ENCODE data around the gene CDHR5. TPM values are rescaled to one million over a fixed set of nuclear protein-coding genes. Genes with fewer than 3 reads are reported as not detected.

Gene CDHR5
- total and polyA plus RNA-seq, 2 donors (not counting 1 experiment from before 2014, with no cell fraction given) = not detected

DNA sequence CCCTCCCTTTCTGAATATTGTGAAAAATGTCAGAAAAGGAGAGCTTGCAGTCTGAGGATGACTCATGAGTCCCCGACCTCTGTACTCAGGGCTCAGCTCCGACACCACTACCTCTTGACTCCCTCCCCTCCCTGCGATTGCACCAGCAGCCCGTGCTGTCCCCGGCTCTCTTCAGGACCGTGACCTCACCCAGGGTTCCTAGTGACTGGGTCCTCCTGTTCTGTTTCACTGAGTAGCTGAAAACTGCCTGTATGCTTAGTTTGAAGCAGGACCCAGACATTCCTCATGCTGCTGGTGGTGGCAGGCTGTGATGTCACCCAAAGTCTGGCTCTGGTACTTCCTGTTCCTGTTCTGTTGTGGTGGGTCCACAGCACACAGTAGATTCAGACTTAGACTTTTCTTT is 36.8 kb downstream of the CDHR5 start:
- TF ChIP-seq, protein P1, sequence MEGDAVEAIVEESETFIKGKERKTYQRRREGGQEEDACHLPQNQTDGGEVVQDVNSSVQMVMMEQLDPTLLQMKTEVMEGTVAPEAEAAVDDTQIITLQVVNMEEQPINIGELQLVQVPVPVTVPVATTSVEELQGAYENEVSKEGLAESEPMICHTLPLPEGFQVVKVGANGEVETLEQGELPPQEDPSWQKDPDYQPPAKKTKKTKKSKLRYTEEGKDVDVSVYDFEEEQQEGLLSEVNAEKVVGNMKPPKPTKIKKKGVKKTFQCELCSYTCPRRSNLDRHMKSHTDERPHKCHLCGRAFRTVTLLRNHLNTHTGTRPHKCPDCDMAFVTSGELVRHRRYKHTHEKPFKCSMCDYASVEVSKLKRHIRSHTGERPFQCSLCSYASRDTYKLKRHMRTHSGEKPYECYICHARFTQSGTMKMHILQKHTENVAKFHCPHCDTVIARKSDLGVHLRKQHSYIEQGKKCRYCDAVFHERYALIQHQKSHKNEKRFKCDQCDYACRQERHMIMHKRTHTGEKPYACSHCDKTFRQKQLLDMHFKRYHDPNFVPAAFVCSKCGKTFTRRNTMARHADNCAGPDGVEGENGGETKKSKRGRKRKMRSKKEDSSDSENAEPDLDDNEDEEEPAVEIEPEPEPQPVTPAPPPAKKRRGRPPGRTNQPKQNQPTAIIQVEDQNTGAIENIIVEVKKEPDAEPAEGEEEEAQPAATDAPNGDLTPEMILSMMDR (conservative IDR thresholded peaks at IDR 0.05 in 1 of 2, IDR thresholded peaks at IDR 0.05 in 1 of 2; ENCODE audit: low read depth in 1 of 2, low read length in 2 of 2) = no peak
- TF ChIP-seq EZH2 (IDR thresholded peaks at IDR 0.05; ENCODE audit: low read length, missing control alignments) = no peak
- DNase-seq (ENCODE audit: low read depth in 2 of 2) = peak; percentile 60 to 86
- peaks cover 32% of the 10 kb centered on the region for H3K36me3 ChIP-seq (ENCODE audit: control insufficient read depth, insufficient read depth, low read length)
- H3K9ac ChIP-seq (ENCODE audit: insufficient read depth, low read length) = no peak overlapping the region
- H4K20me1 ChIP-seq (ENCODE audit: control insufficient read depth, extremely low read depth, insufficient read depth, low read length) = no peaks in the 10 kb centered on the region
- no peaks in the 10 kb centered on the region for H3K9me3 ChIP-seq (ENCODE audit: control insufficient read depth, insufficient read depth, low read depth, low read length)
- peaks cover 3% of the 10 kb centered on the region for H3K4me1 ChIP-seq (ENCODE audit: control insufficient read depth, extremely low read depth, insufficient read depth, low read length)
- H3K27me3 ChIP-seq (ENCODE audit: control insufficient read depth, insufficient read depth, low read length) = no peaks in the 10 kb centered on the region
- H3K27ac ChIP-seq (ENCODE audit: insufficient read depth, low read length) = no peak overlapping the region
- H3K4me3 ChIP-seq (replicated peaks in 1 of 4; ENCODE audit: control extremely low read depth in 1 of 4, insufficient read depth in 1 of 4, low read depth in 3 of 4, low read length in 4 of 4) = no peak overlapping the region
- no peak overlapping the region for H3K4me2 ChIP-seq (ENCODE audit: extremely low read depth, insufficient read depth, low read length)
- H2AFZ ChIP-seq (ENCODE audit: low read length) = no peak overlapping the region
- peaks cover 28% of the 10 kb centered on the region for H3K79me2 ChIP-seq (ENCODE audit: control insufficient read depth, insufficient read depth, low read length)

DNA sequence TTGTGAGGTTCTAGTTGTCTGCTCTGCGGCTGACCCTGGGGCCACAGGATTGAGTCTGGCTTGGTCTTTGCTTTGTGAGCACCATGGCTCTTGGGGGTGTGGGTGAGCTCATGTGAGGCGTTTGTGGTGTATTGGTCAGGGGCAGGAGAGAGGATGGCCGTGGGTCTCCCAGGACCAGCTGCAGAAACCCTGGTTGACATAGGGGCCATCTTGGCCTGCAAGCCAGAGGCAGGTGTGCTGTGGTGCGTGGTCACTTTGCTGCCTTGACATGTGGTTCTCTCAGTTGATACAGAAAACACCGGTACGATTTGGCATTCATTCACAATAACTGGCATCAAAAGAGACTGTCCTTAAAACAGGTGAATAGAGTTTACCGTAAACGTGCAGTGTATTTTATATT is 37.2 kb downstream of the CDHR5 start:
- no peak for DNase-seq (ENCODE audit: low read depth in 2 of 2)
- Histone ChIP-seq H3K27ac (ENCODE audit: insufficient read depth, low read length) (no peak overlapping the region), H3K4me2 (ENCODE audit: extremely low read depth, insufficient read depth, low read length) (no peak overlapping the region)

DNA sequence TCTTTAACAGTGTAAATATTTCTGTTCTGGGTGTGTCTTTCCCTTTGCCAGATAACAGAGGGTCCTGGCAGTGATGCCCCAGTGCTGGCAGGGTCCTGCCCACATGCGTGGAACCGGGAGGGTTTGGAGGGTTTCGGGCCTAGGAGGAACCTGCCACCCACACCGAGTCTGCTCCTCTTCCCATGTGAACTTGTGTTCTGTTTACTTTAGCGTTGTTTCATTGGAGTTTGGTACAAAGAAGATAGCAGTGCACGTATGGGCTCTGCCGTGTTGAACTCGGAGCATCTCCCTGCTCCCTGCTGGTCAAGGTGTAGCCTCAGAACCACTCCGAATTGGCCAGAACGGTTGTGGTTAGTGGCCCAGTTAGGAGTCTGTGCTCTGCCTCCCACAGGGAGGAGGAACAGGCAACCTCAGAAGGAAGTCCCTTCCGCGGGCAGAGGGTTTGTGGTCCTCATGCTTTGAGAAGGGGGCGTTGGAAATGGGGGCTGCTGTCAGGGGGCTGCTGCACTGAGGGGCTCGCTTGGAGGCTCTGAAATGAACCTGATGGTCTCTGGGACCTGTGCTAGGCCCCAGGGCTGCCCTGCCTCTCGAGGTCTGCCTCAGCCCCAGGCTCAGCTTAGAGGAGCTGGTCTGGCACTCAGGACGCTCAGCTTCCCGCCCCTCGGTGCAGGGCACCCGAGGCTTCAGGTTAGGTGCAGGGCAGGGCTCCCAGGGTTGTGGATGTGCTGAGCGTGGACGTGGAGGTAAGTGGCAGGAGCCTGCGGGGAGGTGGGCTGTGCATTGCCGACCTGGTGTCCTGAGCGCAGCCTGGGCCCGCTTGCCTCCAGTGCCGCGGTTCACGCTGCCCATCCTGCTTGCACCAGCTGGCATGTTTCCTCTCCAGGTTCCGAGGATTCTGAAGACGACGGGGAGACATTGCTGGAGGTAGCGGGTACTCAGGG is 38.1 kb downstream of the CDHR5 start:
- no peaks in the 10 kb centered on the region for H4K20me1 ChIP-seq (ENCODE audit: control insufficient read depth, extremely low read depth, insufficient read depth, low read length)
- H2AFZ ChIP-seq (ENCODE audit: low read length) = no peak overlapping the region
- no peak overlapping the region for H3K27ac ChIP-seq (ENCODE audit: insufficient read depth, low read length)
- H3K79me2 ChIP-seq (ENCODE audit: control insufficient read depth, insufficient read depth, low read length) = peaks cover 33% of the 10 kb centered on the region
- peaks cover 31% of the 10 kb centered on the region for H3K36me3 ChIP-seq (ENCODE audit: control insufficient read depth, insufficient read depth, low read length)
- no peak for DNase-seq (ENCODE audit: low read depth in 2 of 2)
- H3K9me3 ChIP-seq (ENCODE audit: control insufficient read depth, insufficient read depth, low read depth, low read length) = no peaks in the 10 kb centered on the region
- TF ChIP-seq EZH2 (IDR thresholded peaks at IDR 0.05; ENCODE audit: low read length, missing control alignments) = no peak
- TF ChIP-seq, protein P1 (conservative IDR thresholded peaks at IDR 0.05 in 1 of 2, IDR thresholded peaks at IDR 0.05 in 1 of 2; ENCODE audit: low read depth in 1 of 2, low read length in 2 of 2) = no peak
- H3K27me3 ChIP-seq (ENCODE audit: control insufficient read depth, insufficient read depth, low read length) = no peaks in the 10 kb centered on the region
- no peak overlapping the region for H3K4me3 ChIP-seq (replicated peaks in 1 of 4; ENCODE audit: control extremely low read depth in 1 of 4, insufficient read depth in 1 of 4, low read depth in 3 of 4, low read length in 4 of 4)
- no peak overlapping the region for H3K9ac ChIP-seq (ENCODE audit: insufficient read depth, low read length)
- H3K4me2 ChIP-seq (ENCODE audit: extremely low read depth, insufficient read depth, low read length) = no peak overlapping the region
- H3K4me1 ChIP-seq (ENCODE audit: control insufficient read depth, extremely low read depth, insufficient read depth, low read length) = peaks cover 3% of the 10 kb centered on the region

More for the DNA sequence above, 37.2 kb downstream of the CDHR5 start:
- Histone ChIP-seq H3K4me3 (replicated peaks in 1 of 4; ENCODE audit: control extremely low read depth in 1 of 4, insufficient read depth in 1 of 4, low read depth in 3 of 4, low read length in 4 of 4) (no peak overlapping the region), H3K9ac (ENCODE audit: insufficient read depth, low read length) (no peak overlapping the region), H3K9me3 (ENCODE audit: control insufficient read depth, insufficient read depth, low read depth, low read length) (no peaks in the 10 kb centered on the region), H3K4me1 (ENCODE audit: control insufficient read depth, extremely low read depth, insufficient read depth, low read length) (peaks cover 3% of the 10 kb centered on the region), H3K36me3 (ENCODE audit: control insufficient read depth, insufficient read depth, low read length) (peaks cover 29% of the 10 kb centered on the region), H4K20me1 (ENCODE audit: control insufficient read depth, extremely low read depth, insufficient read depth, low read length) (no peaks in the 10 kb centered on the region), H2AFZ (ENCODE audit: low read length) (no peak overlapping the region), H3K79me2 (ENCODE audit: control insufficient read depth, insufficient read depth, low read length) (peaks cover 27% of the 10 kb centered on the region), H3K27me3 (ENCODE audit: control insufficient read depth, insufficient read depth, low read length) (no peaks in the 10 kb centered on the region)
- TF ChIP-seq, protein P1 (conservative IDR thresholded peaks at IDR 0.05 in 1 of 2, IDR thresholded peaks at IDR 0.05 in 1 of 2; ENCODE audit: low read depth in 1 of 2, low read length in 2 of 2) = no peak
- no peak for TF ChIP-seq EZH2 (IDR thresholded peaks at IDR 0.05; ENCODE audit: low read length, missing control alignments)

Measured in fibroblast of lung (primary cell).